HG03045 (cell line): ENCODE measurements around the gene BEST3.

Source experiments
- ATAC-seq: cut with Tn5 transposase; IDR thresholded peaks from one replicate; pipeline ENCODE4 v1.9.1; 2021; ENCODE audit warnings: mild to moderate bottlenecking, moderate library complexity; ENCODE audit not compliant: unreplicated experiment

BEST3 gene

GRCh38 chr12:69698769-69699540 is at the start of gene BEST3:
Gene BEST3, minus strand, starts transcription at chr12:69699303. Its CDS starts 1,505 bp downstream, at chr12:69697798.
- no peak for ATAC-seq

GRCh38 chr12:69744109-69744508 is 45.0 kb upstream of the BEST3 start:
- no peak for ATAC-seq

- peak; percentile 46 for ATAC-seq
Measured at GRCh38 chr12:69739287-69740191, 40.4 kb upstream of the BEST3 start.

- peak; percentile 88 for ATAC-seq
Measured at GRCh38 chr12:69738351-69739286, 39.5 kb upstream of the BEST3 start, which contains the start of gene RAB3IP. Gene RAB3IP, plus strand, starts transcription at chr12:69738860. Its CDS starts 16,549 bp downstream, at chr12:69755409.

- no peak for ATAC-seq
Measured at GRCh38 chr12:69733638-69734037, 34.5 kb upstream of the BEST3 start.

GRCh38 chr12:69732088-69732487 is 33.0 kb upstream of the BEST3 start:
- no peak for ATAC-seq

- ATAC-seq: no peak
Measured at GRCh38 chr12:69726922-69727321, 27.8 kb upstream of the BEST3 start.

GRCh38 chr12:69720750-69721149 is 21.6 kb upstream of the BEST3 start:
- ATAC-seq: no peak

- ATAC-seq: no peak
Measured at GRCh38 chr12:69719336-69720316, 20.5 kb upstream of the BEST3 start.

GRCh38 chr12:69714542-69714941 is 15.4 kb upstream of the BEST3 start:
- ATAC-seq: no peak

GRCh38 chr12:69712826-69713225 is 13.7 kb upstream of the BEST3 start:
- no peak for ATAC-seq

- no peak for ATAC-seq
Measured at GRCh38 chr12:69708649-69709048, 9.5 kb upstream of the BEST3 start.

- no peak for ATAC-seq
Measured at GRCh38 chr12:69704357-69704756, 5.3 kb upstream of the BEST3 start.

- ATAC-seq: no peak
Measured at GRCh38 chr12:69703146-69703642, 4.1 kb upstream of the BEST3 start.

GRCh38 chr12:69701826-69702225 is 2.7 kb upstream of the BEST3 start:
- no peak for ATAC-seq

- ATAC-seq: no peak
Measured at GRCh38 chr12:69698054-69698453, 1.0 kb downstream of the BEST3 start.

GRCh38 chr12:69694123-69694522 is 5.0 kb downstream of the BEST3 start:
- no peak for ATAC-seq

- ATAC-seq: no peak
Measured at GRCh38 chr12:69689638-69690037, 9.5 kb downstream of the BEST3 start.
